Natural killer cell (primary cell): Measurements from ENCODE around the gene MCTP2. TPM values are rescaled to one million over a fixed set of nuclear protein-coding genes. Genes with fewer than 3 reads are reported as not detected.

Source experiments
- ATAC-seq, 3 donors: fragments of 150-1000 bp in 2 of 3; fragments of 200-7000 bp in 1 of 3; cut with Tn5 transposase; 1 replicate in 1 of 3; 2 replicates in 2 of 3; pipeline ENCODE4 v1.10.0; 2021; ENCODE audit warnings: mild to moderate bottlenecking in 2 of 3, moderate library complexity in 2 of 3
- DNase-seq, 2 donors: peaks; one replicate each; pipeline versions ENCODE4 v3.0.0 to v3.0.0-alpha.2; 2013 to 2021; ENCODE audit warnings: mixed read lengths in 1 of 2
- H3K27ac ChIP-seq: one replicate; pipeline ENCODE4 v1.5.1; 2013; ENCODE audit warnings: mild to moderate bottlenecking, low read length
- H3K27me3 ChIP-seq: one replicate; pipeline ENCODE4 v1.6.1; 2013; ENCODE audit warnings: low read length; ENCODE audit not compliant: control insufficient read depth, insufficient read depth
- H3K36me3 ChIP-seq: one replicate; pipeline ENCODE4 v1.6.1; 2013; ENCODE audit warnings: low read length; ENCODE audit not compliant: control insufficient read depth, insufficient read depth
- H3K4me1 ChIP-seq: one replicate; pipeline ENCODE4 v1.6.1; 2013; ENCODE audit warnings: low read length; ENCODE audit not compliant: control insufficient read depth, insufficient read depth
- H3K4me3 ChIP-seq: one replicate; pipeline ENCODE4 v1.5.1; 2013; ENCODE audit warnings: low read length
- H3K9me3 ChIP-seq: one replicate; pipeline ENCODE4 v1.6.1; 2013; ENCODE audit warnings: low read length; ENCODE audit not compliant: control insufficient read depth, insufficient read depth
- H3K27ac Mint-ChIP-seq, 2 donors: one replicate each; pipeline ENCODE4 v1.8.0; 2022; ENCODE audit warnings: mild to moderate bottlenecking in 2 of 2, mixed read lengths in 2 of 2, moderate library complexity in 1 of 2
- H3K27me3 Mint-ChIP-seq, 2 donors: one replicate each; pipeline ENCODE4 v1.8.0; 2022; ENCODE audit warnings: low read depth in 2 of 2, mixed read lengths in 2 of 2
- H3K36me3 Mint-ChIP-seq: one replicate; pipeline ENCODE4 v1.8.0; 2022; ENCODE audit warnings: mixed read lengths
- H3K4me1 Mint-ChIP-seq, 2 donors: one replicate each; pipeline ENCODE4 v1.8.0; 2022; ENCODE audit warnings: mixed read lengths in 2 of 2
- H3K4me3 Mint-ChIP-seq: one replicate; pipeline ENCODE4 v1.8.0; 2022; ENCODE audit warnings: mild to moderate bottlenecking, moderate library complexity, mixed read lengths
- H3K9me3 Mint-ChIP-seq, 2 donors: one replicate each; pipeline ENCODE4 v1.8.0; 2022; ENCODE audit warnings: mixed read lengths in 2 of 2
- CTCF ChIP-seq: fragments of 200-600 bp; IDR thresholded peaks from one replicate; pipeline ENCODE4 v1.8.0; 2022; ENCODE audit warnings: antibody characterized with exemption
- WGBS: methylation state at CpG from one replicate; pipeline ENCODE4 v1.1.7; 2013; ENCODE audit warnings: missing lambda C conversion rate; ENCODE audit not compliant: insufficient coverage; 5-methylcytosine and 5-hydroxymethylcytosine counted together
- intact Hi-C: fragments of 100-400 bp; cut with micrococcal nuclease; formaldehyde crosslinking; loops from one replicate; pipeline ENCODE4 v1.14.2; 2022
- total RNA-seq, 4 donors: library from RNA; stranded (reverse); fragments of 120-200 nt in 1 of 4; gene quantifications; one replicate each; pipeline versions ENCODE4 v1.2.3 to v1.2.4, GENCODE V29; 2013 to 2022

MCTP2 gene
- total RNA-seq, 3 donors from 2014 or later (not counting 1 experiment from before 2014, with no cell fraction given): 235 to 312 (median 261) TPM

GRCh38 chr15:94295275-94295674, 63.9 kb downstream of the MCTP2 start:
- no peaks in the 10 kb centered on the region for H3K9me3 ChIP-seq
- intact Hi-C loops: loop anchor here (1.0 kb wide), 1 partner anchor 10 kb away; no protein-coding TSS in a partner anchor
- peak in 1 of 2 donors; percentile 32 for DNase-seq
- WGBS: 28% methylated on average over 4 of the region's 4 CpGs
- peak overlapping the region; percentile 83 for H3K4me3 Mint-ChIP-seq
- ATAC-seq: peak; percentile 63 to 74 (median 67)
- peaks cover 7% of the 10 kb centered on the region for H3K36me3 Mint-ChIP-seq
- no peaks in the 10 kb centered on the region for H3K27me3 ChIP-seq
- H3K9me3 Mint-ChIP-seq: peaks cover 0 to 4% of the 10 kb centered on the region in 2 donors
- peaks cover 86 to 87% of the 10 kb centered on the region in 2 donors for H3K4me1 Mint-ChIP-seq
- peaks cover 10% of the 10 kb centered on the region for H3K36me3 ChIP-seq
- peaks cover 48% of the 10 kb centered on the region for H3K4me1 ChIP-seq
- TF ChIP-seq CTCF: no peak
- no peaks in the 10 kb centered on the region for H3K27me3 Mint-ChIP-seq
- peak overlapping the region; percentile 7 for H3K27ac ChIP-seq
- no peak overlapping the region for H3K4me3 ChIP-seq
- H3K27ac Mint-ChIP-seq: peak overlapping the region in 1 of 2 donors; percentile 93

- Histone ChIP-seq H3K36me3 (peaks cover 10% of the 10 kb centered on the region), H3K9me3 (no peaks in the 10 kb centered on the region), H3K27me3 (no peaks in the 10 kb centered on the region), H3K27ac (peak overlapping the region; percentile 65), H3K4me1 (peaks cover 49% of the 10 kb centered on the region), H3K4me3 (no peak overlapping the region)
- no peak for TF ChIP-seq CTCF
- intact Hi-C loops: no loop called here
- peaks cover 89 to 90% of the 10 kb centered on the region in 2 donors for H3K4me1 Mint-ChIP-seq
- H3K27ac Mint-ChIP-seq: peak overlapping the region in 1 of 2 donors; percentile 93
- no peaks in the 10 kb centered on the region for H3K27me3 Mint-ChIP-seq
- no peak for ATAC-seq
- 100% methylated on average over 1 of the region's 1 CpG for WGBS
- no peaks in the 10 kb centered on the region for H3K9me3 Mint-ChIP-seq
- no peak for DNase-seq
- H3K36me3 Mint-ChIP-seq: no peaks in the 10 kb centered on the region
- peak overlapping the region; percentile 85 for H3K4me3 Mint-ChIP-seq
These were observed 65.4 kb downstream of the MCTP2 start for GRCh38 chr15:94296717-94297116.

GRCh38 chr15:94297558-94297957, 66.2 kb downstream of the MCTP2 start:
- H3K36me3 Mint-ChIP-seq: peaks cover 8% of the 10 kb centered on the region
- Histone ChIP-seq H3K4me1 (peaks cover 52% of the 10 kb centered on the region), H3K27ac (peak overlapping the region; percentile 65), H3K9me3 (no peaks in the 10 kb centered on the region), H3K36me3 (peaks cover 14% of the 10 kb centered on the region), H3K4me3 (no peak overlapping the region), H3K27me3 (no peaks in the 10 kb centered on the region)
- peak; percentile 47 to 71 (median 53) for ATAC-seq
- no peaks in the 10 kb centered on the region for H3K27me3 Mint-ChIP-seq
- no peaks in the 10 kb centered on the region for H3K9me3 Mint-ChIP-seq
- DNase-seq: peak in 1 of 2 donors; percentile 11
- peaks cover 89 to 90% of the 10 kb centered on the region in 2 donors for H3K4me1 Mint-ChIP-seq
- peak overlapping the region; percentile 85 for H3K4me3 Mint-ChIP-seq
- H3K27ac Mint-ChIP-seq: peak overlapping the region in 1 of 2 donors; percentile 93
- no peak for TF ChIP-seq CTCF
- intact Hi-C loops: no loop called here
- 1% methylated on average over 6 of the region's 6 CpGs for WGBS

- H3K27ac Mint-ChIP-seq: peak overlapping the region in 1 of 2 donors; percentile 93
- ATAC-seq: no peak
These were observed 67.0 kb downstream of the MCTP2 start for GRCh38 chr15:94298364-94298763.

More at GRCh38 chr15:94298364-94298763, 67.0 kb downstream of the MCTP2 start:
- Histone ChIP-seq H3K4me1 (peaks cover 50% of the 10 kb centered on the region), H3K9me3 (no peaks in the 10 kb centered on the region), H3K27me3 (no peaks in the 10 kb centered on the region), H3K4me3 (no peak overlapping the region), H3K36me3 (peaks cover 17% of the 10 kb centered on the region), H3K27ac (peak overlapping the region; percentile 65)
- no peak for DNase-seq
- 95% methylated on average over 9 of the region's 9 CpGs for WGBS
- peak overlapping the region; percentile 85 for H3K4me3 Mint-ChIP-seq
- peaks cover 12% of the 10 kb centered on the region for H3K36me3 Mint-ChIP-seq
- no peaks in the 10 kb centered on the region for H3K27me3 Mint-ChIP-seq
- H3K9me3 Mint-ChIP-seq: no peaks in the 10 kb centered on the region
- intact Hi-C loops: no loop called here
- TF ChIP-seq CTCF: no peak
- H3K4me1 Mint-ChIP-seq: peaks cover 90 to 93% of the 10 kb centered on the region in 2 donors
